Breast epithelium (tissue), 3 donors: ENCODE measurements around the gene CACNA2D1.

Experiments
- POLR2A ChIP-seq: fragments of 450-650 bp; IDR thresholded peaks from one replicate; pipeline ENCODE4 v1.6.1; 2016; ENCODE audit warnings: antibody characterized with exemption, mild to moderate bottlenecking, moderate library complexity
- TF ChIP-seq, protein P1 (sequence below), 3 donors: fragments of 450-650 bp; IDR thresholded peaks; one replicate each; pipeline ENCODE4 v1.5.1; 2016 to 2017; ENCODE audit warnings: antibody characterized with exemption in 3 of 3, mild to moderate bottlenecking in 3 of 3, moderate library complexity in 3 of 3

DNA sequence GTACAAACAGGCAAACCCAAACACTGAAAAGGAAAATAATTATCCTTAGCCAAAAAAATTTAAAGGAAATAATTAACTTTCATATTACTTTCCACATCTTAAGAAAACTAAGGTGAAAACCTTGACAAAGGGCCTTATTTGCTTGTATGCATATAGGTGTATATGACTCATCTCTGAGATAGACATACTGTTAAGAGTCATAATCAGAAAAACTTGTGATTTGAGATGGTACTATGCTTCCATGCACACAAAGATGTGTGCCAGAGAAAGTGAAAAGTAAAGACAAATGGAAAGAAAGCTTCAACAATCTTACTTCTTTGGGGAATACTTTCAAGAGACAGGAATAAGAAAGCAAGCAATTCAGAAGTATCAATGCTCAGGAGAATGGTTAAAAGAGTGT, 3.3 kb upstream of the CACNA2D1 start:
- TF ChIP-seq, protein P1, sequence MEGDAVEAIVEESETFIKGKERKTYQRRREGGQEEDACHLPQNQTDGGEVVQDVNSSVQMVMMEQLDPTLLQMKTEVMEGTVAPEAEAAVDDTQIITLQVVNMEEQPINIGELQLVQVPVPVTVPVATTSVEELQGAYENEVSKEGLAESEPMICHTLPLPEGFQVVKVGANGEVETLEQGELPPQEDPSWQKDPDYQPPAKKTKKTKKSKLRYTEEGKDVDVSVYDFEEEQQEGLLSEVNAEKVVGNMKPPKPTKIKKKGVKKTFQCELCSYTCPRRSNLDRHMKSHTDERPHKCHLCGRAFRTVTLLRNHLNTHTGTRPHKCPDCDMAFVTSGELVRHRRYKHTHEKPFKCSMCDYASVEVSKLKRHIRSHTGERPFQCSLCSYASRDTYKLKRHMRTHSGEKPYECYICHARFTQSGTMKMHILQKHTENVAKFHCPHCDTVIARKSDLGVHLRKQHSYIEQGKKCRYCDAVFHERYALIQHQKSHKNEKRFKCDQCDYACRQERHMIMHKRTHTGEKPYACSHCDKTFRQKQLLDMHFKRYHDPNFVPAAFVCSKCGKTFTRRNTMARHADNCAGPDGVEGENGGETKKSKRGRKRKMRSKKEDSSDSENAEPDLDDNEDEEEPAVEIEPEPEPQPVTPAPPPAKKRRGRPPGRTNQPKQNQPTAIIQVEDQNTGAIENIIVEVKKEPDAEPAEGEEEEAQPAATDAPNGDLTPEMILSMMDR (IDR thresholded peaks at IDR 0.05), result no peak
- no peak for TF ChIP-seq POLR2A
